GM23248 (cell line): ENCODE results near the gene DOK7.

Source experiments
- EZH2 ChIP-seq: fragments of 200-600 bp; sonication (generic); IDR thresholded peaks from 2 replicates; pipeline ENCODE4 v1.6.1; 2018; ENCODE audit warnings: antibody characterized with exemption, mild to moderate bottlenecking; ENCODE audit not compliant: insufficient read depth, poor library complexity, severe bottlenecking
- EZH2phosphoT487 ChIP-seq: fragments of 200-600 bp; sonication (generic); IDR thresholded peaks from 2 replicates; pipeline ENCODE4 v1.6.1; 2018; ENCODE audit warnings: antibody characterized with exemption, moderate library complexity, mild to moderate bottlenecking, low read depth; ENCODE audit not compliant: insufficient read depth

GRCh38 chr4:3513807-3514206, 50.7 kb downstream of the DOK7 start:
- TF ChIP-seq EZH2phosphoT487, result no peak
- no peak for TF ChIP-seq EZH2
